Measurements from ENCODE around the gene CD22.

GRCh38 chr19:35294859-35295791 lies 33.9 kb upstream of the CD22 start:
- TF ChIP-seq POLR2A (IDR thresholded peaks at IDR 0.05) (no peak), CTCF (IDR thresholded peaks at IDR 0.05) (no peak)

Data from suprapubic skin (tissue), 3 donors.